Measurements from ENCODE around the gene SLC8A1. TPM values are rescaled to one million over a fixed set of nuclear protein-coding genes. Genes with fewer than 3 reads are reported as not detected.

SLC8A1 gene
- total and polyA plus RNA-seq, 2 donors (not counting 1 experiment from before 2014, with no cell fraction given) = 0.07 to 0.20 TPM

DNA sequence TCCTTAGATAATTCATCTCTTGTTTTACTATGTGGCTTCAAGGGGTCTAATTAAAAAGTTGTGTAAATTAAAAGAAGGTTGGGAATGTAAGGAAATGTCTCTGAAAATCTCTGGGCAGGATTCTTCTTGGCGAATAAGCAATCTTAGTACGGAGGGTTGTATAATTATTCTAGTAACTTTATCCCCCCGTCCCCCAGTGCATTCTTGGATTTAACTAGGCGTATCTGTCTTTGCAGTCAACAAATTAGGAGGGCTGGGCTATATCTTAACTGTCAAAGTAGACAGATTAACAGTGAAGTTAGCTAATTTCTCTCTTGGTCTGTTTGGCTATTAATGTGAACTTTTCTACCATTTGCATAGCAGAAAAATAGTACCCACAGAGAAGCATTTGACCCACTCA lies 343.0 kb downstream of the SLC8A1 start:
- Histone ChIP-seq H3K9me3 (ENCODE audit: control extremely low read depth in 1 of 3, control insufficient read depth in 2 of 3, insufficient read depth in 1 of 3, low read length in 2 of 3) (no peaks in the 10 kb centered on the region), H2AFZ (ENCODE audit: insufficient read depth, low read depth, low read length, poor library complexity, severe bottlenecking) (no peak overlapping the region), H3K36me3 (replicated peaks in 1 of 2; ENCODE audit: control extremely low read depth in 1 of 2, control insufficient read depth in 1 of 2, extremely low read depth in 1 of 2, insufficient read depth in 2 of 2, low read length in 1 of 2) (no peaks in the 10 kb centered on the region), H4K20me1 (ENCODE audit: control insufficient read depth, insufficient read depth, low read length, poor library complexity, severe bottlenecking) (no peaks in the 10 kb centered on the region), H3K9ac (ENCODE audit: low read length) (no peak overlapping the region), H3K79me2 (ENCODE audit: control insufficient read depth, insufficient read depth, low read length) (no peaks in the 10 kb centered on the region), H3K27ac (ENCODE audit: low read length in 2 of 2) (no peak overlapping the region), H3K4me2 (replicated peaks; ENCODE audit: low read depth, low read length, poor library complexity, severe bottlenecking) (no peak overlapping the region), H3K4me3 (ENCODE audit: control extremely low read depth in 1 of 5, extremely low read depth in 1 of 5, insufficient read depth in 1 of 5, low read depth in 2 of 5, low read length in 4 of 5) (no peak overlapping the region), H3K27me3 (replicated peaks in 1 of 4; ENCODE audit: control extremely low read depth in 1 of 4, control insufficient read depth in 3 of 4, insufficient read depth in 4 of 4, low read length in 3 of 4) (no peaks in the 10 kb centered on the region), H3K4me1 (ENCODE audit: control insufficient read depth in 2 of 2, insufficient read depth in 2 of 2, low read length in 2 of 2) (no peaks in the 10 kb centered on the region)
- H3K27ac Mint-ChIP-seq = no peak overlapping the region
- H3K27me3 Mint-ChIP-seq = peaks cover 3% of the 10 kb centered on the region
- no peak overlapping the region for H3K4me3 Mint-ChIP-seq
- ChIA-PET CTCF (no interaction called here), POLR2A (no interaction called here)
- ATAC-seq (ENCODE audit: low read depth) (no peak), DNase-seq (no peak)
- intact Hi-C loops (cut with micrococcal nuclease) = no loop called here
- TF ChIP-seq, protein P1, sequence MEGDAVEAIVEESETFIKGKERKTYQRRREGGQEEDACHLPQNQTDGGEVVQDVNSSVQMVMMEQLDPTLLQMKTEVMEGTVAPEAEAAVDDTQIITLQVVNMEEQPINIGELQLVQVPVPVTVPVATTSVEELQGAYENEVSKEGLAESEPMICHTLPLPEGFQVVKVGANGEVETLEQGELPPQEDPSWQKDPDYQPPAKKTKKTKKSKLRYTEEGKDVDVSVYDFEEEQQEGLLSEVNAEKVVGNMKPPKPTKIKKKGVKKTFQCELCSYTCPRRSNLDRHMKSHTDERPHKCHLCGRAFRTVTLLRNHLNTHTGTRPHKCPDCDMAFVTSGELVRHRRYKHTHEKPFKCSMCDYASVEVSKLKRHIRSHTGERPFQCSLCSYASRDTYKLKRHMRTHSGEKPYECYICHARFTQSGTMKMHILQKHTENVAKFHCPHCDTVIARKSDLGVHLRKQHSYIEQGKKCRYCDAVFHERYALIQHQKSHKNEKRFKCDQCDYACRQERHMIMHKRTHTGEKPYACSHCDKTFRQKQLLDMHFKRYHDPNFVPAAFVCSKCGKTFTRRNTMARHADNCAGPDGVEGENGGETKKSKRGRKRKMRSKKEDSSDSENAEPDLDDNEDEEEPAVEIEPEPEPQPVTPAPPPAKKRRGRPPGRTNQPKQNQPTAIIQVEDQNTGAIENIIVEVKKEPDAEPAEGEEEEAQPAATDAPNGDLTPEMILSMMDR (IDR thresholded peaks at IDR 0.05) = no peak
- TF ChIP-seq EZH2 (IDR thresholded peaks at IDR 0.05; ENCODE audit: borderline replicate concordance, insufficient read depth, low read depth, low read length, poor library complexity, severe bottlenecking) = no peak
- WGBS (ENCODE audit: insufficient coverage) = no CpG with 5 or more reads among the region's 4 CpGs
- H3K9me3 Mint-ChIP-seq (ENCODE audit: insufficient read depth) = no peaks in the 10 kb centered on the region
- H3K4me1 Mint-ChIP-seq = no peaks in the 10 kb centered on the region

DNA sequence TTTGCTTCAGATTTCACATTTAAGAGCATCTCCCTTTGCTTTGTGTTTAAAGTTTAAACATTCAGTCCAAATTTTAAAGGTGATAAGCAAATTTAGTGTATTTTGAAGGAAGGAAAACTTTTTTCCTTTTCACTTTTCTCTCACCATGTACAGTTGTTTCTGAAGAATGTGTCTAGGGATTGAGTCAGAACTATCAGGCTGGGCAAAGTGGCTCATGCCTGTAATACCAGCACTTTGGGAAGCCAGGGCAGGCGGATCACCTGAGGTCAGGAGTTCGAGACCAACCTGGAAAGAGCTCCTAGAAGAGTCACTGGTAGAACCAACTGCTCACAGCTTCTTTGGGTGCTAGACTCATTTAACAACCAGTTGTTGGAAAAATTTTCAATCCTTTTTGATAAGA lies 345.8 kb downstream of the SLC8A1 start:
- CTCF ChIA-PET = no interaction called here
- H3K9me3 ChIP-seq (ENCODE audit: control extremely low read depth in 1 of 3, control insufficient read depth in 2 of 3, insufficient read depth in 1 of 3, low read length in 2 of 3) = no peaks in the 10 kb centered on the region
- H2AFZ ChIP-seq (ENCODE audit: insufficient read depth, low read depth, low read length, poor library complexity, severe bottlenecking) = no peak overlapping the region
- ATAC-seq (ENCODE audit: low read depth) (no peak), DNase-seq (no peak)
- no peaks in the 10 kb centered on the region for H3K36me3 ChIP-seq (replicated peaks in 1 of 2; ENCODE audit: control extremely low read depth in 1 of 2, control insufficient read depth in 1 of 2, extremely low read depth in 1 of 2, insufficient read depth in 2 of 2, low read length in 1 of 2)
- POLR2A ChIA-PET = no interaction called here
- H3K4me3 ChIP-seq (ENCODE audit: control extremely low read depth in 1 of 5, extremely low read depth in 1 of 5, insufficient read depth in 1 of 5, low read depth in 2 of 5, low read length in 4 of 5) = no peak overlapping the region
- H4K20me1 ChIP-seq (ENCODE audit: control insufficient read depth, insufficient read depth, low read length, poor library complexity, severe bottlenecking) = no peaks in the 10 kb centered on the region
- Mint-ChIP-seq H3K9me3 (ENCODE audit: insufficient read depth) (no peaks in the 10 kb centered on the region), H3K27ac (no peak overlapping the region), H3K4me3 (no peak overlapping the region), H3K27me3 (peaks cover 3% of the 10 kb centered on the region), H3K4me1 (peaks cover 2% of the 10 kb centered on the region)
- no peak for TF ChIP-seq EZH2 (IDR thresholded peaks at IDR 0.05; ENCODE audit: borderline replicate concordance, insufficient read depth, low read depth, low read length, poor library complexity, severe bottlenecking)
- no peaks in the 10 kb centered on the region for H3K79me2 ChIP-seq (ENCODE audit: control insufficient read depth, insufficient read depth, low read length)
- no peak overlapping the region for H3K27ac ChIP-seq (ENCODE audit: low read length in 2 of 2)
- no peaks in the 10 kb centered on the region for H3K4me1 ChIP-seq (ENCODE audit: control insufficient read depth in 2 of 2, insufficient read depth in 2 of 2, low read length in 2 of 2)
- H3K4me2 ChIP-seq (replicated peaks; ENCODE audit: low read depth, low read length, poor library complexity, severe bottlenecking) = no peak overlapping the region
- intact Hi-C loops (cut with micrococcal nuclease) = no loop called here
- no peak overlapping the region for H3K9ac ChIP-seq (ENCODE audit: low read length)
- no peaks in the 10 kb centered on the region for H3K27me3 ChIP-seq (replicated peaks in 1 of 4; ENCODE audit: control extremely low read depth in 1 of 4, control insufficient read depth in 3 of 4, insufficient read depth in 4 of 4, low read length in 3 of 4)
- 81% methylated on average over 2 of the region's 2 CpGs for WGBS (ENCODE audit: insufficient coverage)

Measured in B cell (primary cell).